CD14-positive monocyte (primary cell): Measurements from ENCODE around the gene CDKL5. TPM values are rescaled to one million over a fixed set of nuclear protein-coding genes. Genes with fewer than 3 reads are reported as not detected.

Experiments
- DNase-seq, 3 donors: peaks; one replicate each; pipeline ENCODE4 v3.0.0-alpha.2; 2011 to 2022
- H2AFZ ChIP-seq: 2 replicates; pipeline ENCODE4 v1.6.0; 2012; ENCODE audit warnings: mild to moderate bottlenecking, low read depth, low read length, inconsistent platforms; ENCODE audit not compliant: insufficient read depth, poor library complexity, severe bottlenecking
- H3K27ac ChIP-seq, 2 donors: 1 replicate in 1 of 2; 2 replicates in 1 of 2; pipeline ENCODE4 v1.5.1; 2012 to 2013; ENCODE audit warnings: low read length in 2 of 2, control low read depth in 1 of 2, inconsistent platforms in 1 of 2, low read depth in 1 of 2, mild to moderate bottlenecking in 1 of 2
- H3K27me3 ChIP-seq, 2 donors: one replicate each; pipeline versions ENCODE4 v1.6.0 to v1.6.1; 2011 to 2013; ENCODE audit warnings: low read length in 2 of 2; ENCODE audit not compliant: control insufficient read depth in 2 of 2, insufficient read depth in 2 of 2
- H3K36me3 ChIP-seq, 2 donors: replicated peaks in 1 of 2; 1 replicate in 1 of 2; 2 replicates in 1 of 2; pipeline versions ENCODE4 v1.5.1 to v1.6.1; 2012 to 2013; ENCODE audit warnings: low read length in 2 of 2, control low read depth in 1 of 2, inconsistent platforms in 1 of 2, mild to moderate bottlenecking in 1 of 2; ENCODE audit not compliant: insufficient read depth in 2 of 2, control insufficient read depth in 1 of 2
- H3K4me1 ChIP-seq, 2 donors: 1 replicate in 1 of 2; 2 replicates in 1 of 2; pipeline versions ENCODE4 v1.5.1 to v1.6.1; 2012 to 2013; ENCODE audit warnings: low read length in 2 of 2, control low read depth in 1 of 2, inconsistent platforms in 1 of 2, mild to moderate bottlenecking in 1 of 2, moderate library complexity in 1 of 2; ENCODE audit not compliant: insufficient read depth in 2 of 2, control insufficient read depth in 1 of 2
- H3K4me2 ChIP-seq: replicated peaks from 2 replicates; pipeline ENCODE3; 2012; ENCODE audit warnings: low read length, moderate library complexity, mild to moderate bottlenecking; ENCODE audit not compliant: poor library complexity, severe bottlenecking; ENCODE audit errors: extremely low read depth
- H3K4me3 ChIP-seq, 3 experiments: fragments of 200-600 bp in 1 of 3; sonication (generic) in 1 of 3; replicated peaks in 1 of 3; 1 replicate in 2 of 3; 2 replicates in 1 of 3; pipeline ENCODE4 v1.5.1; 2011 to 2013; ENCODE audit warnings: low read length in 3 of 3, mild to moderate bottlenecking in 3 of 3, control low read depth in 2 of 3, low read depth in 2 of 3, inconsistent platforms in 1 of 3, moderate library complexity in 1 of 3
- H3K79me2 ChIP-seq: 2 replicates; pipeline ENCODE4 v1.6.0; 2012; ENCODE audit warnings: mild to moderate bottlenecking, control low read depth, inconsistent platforms, low read length, moderate library complexity; ENCODE audit not compliant: insufficient read depth
- H3K9ac ChIP-seq: 2 replicates; pipeline ENCODE4 v1.6.0; 2017; ENCODE audit warnings: low read length, mild to moderate bottlenecking; ENCODE audit not compliant: insufficient read depth, poor library complexity, severe bottlenecking
- H3K9me3 ChIP-seq, 2 donors: replicated peaks in 1 of 2; 1 replicate in 1 of 2; 2 replicates in 1 of 2; pipeline versions ENCODE4 v1.5.1 to v1.6.1; 2012 to 2013; ENCODE audit warnings: low read length in 2 of 2, control low read depth in 1 of 2; ENCODE audit not compliant: control insufficient read depth in 1 of 2, insufficient read depth in 1 of 2
- H4K20me1 ChIP-seq: 2 replicates; pipeline ENCODE4 v1.6.0; 2012; ENCODE audit warnings: mild to moderate bottlenecking, low read length, control low read depth, moderate library complexity; ENCODE audit not compliant: insufficient read depth
- H3K27ac Mint-ChIP-seq, 7 donors: one replicate each; pipeline ENCODE4 v1.8.0; 2020; ENCODE audit warnings: mild to moderate bottlenecking in 7 of 7, mixed read lengths in 7 of 7, moderate library complexity in 6 of 7, inconsistent platforms in 2 of 7
- H3K27me3 Mint-ChIP-seq, 3 donors: one replicate each; pipeline ENCODE4 v1.8.0; 2021 to 2022; ENCODE audit warnings: low read depth in 3 of 3, mild to moderate bottlenecking in 3 of 3, mixed read lengths in 3 of 3, moderate library complexity in 3 of 3, inconsistent platforms in 1 of 3
- H3K36me3 Mint-ChIP-seq, 2 donors: one replicate each; pipeline ENCODE4 v1.8.0; 2020; ENCODE audit warnings: mixed read lengths in 2 of 2, inconsistent platforms in 1 of 2, mild to moderate bottlenecking in 1 of 2
- H3K4me1 Mint-ChIP-seq: one replicate; pipeline ENCODE4 v1.8.0; 2020; ENCODE audit warnings: mild to moderate bottlenecking, mixed read lengths
- H3K4me3 Mint-ChIP-seq, 2 donors: one replicate each; pipeline ENCODE4 v1.8.0; 2020; ENCODE audit warnings: mild to moderate bottlenecking in 2 of 2, mixed read lengths in 2 of 2, moderate library complexity in 1 of 2
- H3K9me3 Mint-ChIP-seq, 7 donors: one replicate each; pipeline ENCODE4 v1.8.0; 2020 to 2022; ENCODE audit warnings: mixed read lengths in 7 of 7, mild to moderate bottlenecking in 6 of 7, moderate library complexity in 6 of 7, inconsistent platforms in 2 of 7
- CTCF ChIP-seq: fragments of 200-600 bp; IDR thresholded peaks from one replicate; pipeline ENCODE4 v1.8.0; 2022; ENCODE audit warnings: antibody characterized with exemption, mild to moderate bottlenecking
- WGBS: methylation state at CpG from one replicate; pipeline ENCODE4 v1.1.5; 2013; ENCODE audit warnings: missing lambda C conversion rate; ENCODE audit not compliant: insufficient coverage; 5-methylcytosine and 5-hydroxymethylcytosine counted together
- intact Hi-C, 2 donors: fragments of 100-400 bp; cut with micrococcal nuclease; formaldehyde crosslinking; loops; one replicate each; pipeline versions ENCODE4 v1.15.0 to v1.15.1; 2023
- polyA plus RNA-seq, 3 donors: library from polyadenylated mRNA; depleted of rRNA in 1 of 3; unstranded in 2 of 3; stranded (reverse) in 1 of 3; fragments of 300-500 nt in 2 of 3; fragments of >200 nt in 1 of 3; fragmentation: Illumina TruSeq in 2 of 3; gene quantifications; 1 replicate in 2 of 3; 2 replicates in 1 of 3; pipeline ENCODE4 v1.2.3, GENCODE V29; 2012 to 2021

The CDKL5 gene
- polyA plus RNA-seq, 3 donors = 0.54 to 3.6 (median 1.4) TPM

- H3K4me1 ChIP-seq = no peaks in the 10 kb centered on the region
- no peaks in the 10 kb centered on the region for H4K20me1 ChIP-seq
- no peak overlapping the region for H3K4me3 ChIP-seq
- H3K36me3 ChIP-seq = no peaks in the 10 kb centered on the region
- H3K27ac Mint-ChIP-seq = no peak overlapping the region
- DNase-seq = no peak
- no peaks in the 10 kb centered on the region for H3K79me2 ChIP-seq
- no peaks in the 10 kb centered on the region for H3K27me3 ChIP-seq
- peaks cover 0 to 2% (median 0%) of the 10 kb centered on the region in 3 donors for H3K27me3 Mint-ChIP-seq
- H3K4me3 Mint-ChIP-seq = no peak overlapping the region
- no peaks in the 10 kb centered on the region for H3K9me3 ChIP-seq
- H3K27ac ChIP-seq = no peak overlapping the region
- no peak overlapping the region for H2AFZ ChIP-seq
- peaks cover 4 to 8% of the 10 kb centered on the region in 2 donors for H3K36me3 Mint-ChIP-seq
- H3K4me1 Mint-ChIP-seq = no peaks in the 10 kb centered on the region
- no peak for TF ChIP-seq CTCF
- H3K4me2 ChIP-seq = no peak overlapping the region
- H3K9ac ChIP-seq = no peak overlapping the region
- 100% methylated on average over 1 of the region's 3 CpGs for WGBS
- H3K9me3 Mint-ChIP-seq = no peaks in the 10 kb centered on the region
- intact Hi-C loops = no loop called here
Measured at GRCh38 chrX:18566748-18567147, 141.3 kb downstream of the CDKL5 start.

GRCh38 chrX:18573556-18573955 lies 148.1 kb downstream of the CDKL5 start:
- H3K27ac Mint-ChIP-seq = no peak overlapping the region
- TF ChIP-seq CTCF = no peak

More at GRCh38 chrX:18573556-18573955, 148.1 kb downstream of the CDKL5 start:
- intact Hi-C loops = no loop called here
- Histone ChIP-seq H3K27ac (no peak overlapping the region), H3K79me2 (no peaks in the 10 kb centered on the region), H3K9me3 (no peaks in the 10 kb centered on the region), H4K20me1 (no peaks in the 10 kb centered on the region), H3K4me3 (no peak overlapping the region), H3K9ac (no peak overlapping the region), H3K4me2 (no peak overlapping the region), H3K27me3 (no peaks in the 10 kb centered on the region), H2AFZ (no peak overlapping the region), H3K4me1 (no peaks in the 10 kb centered on the region), H3K36me3 (no peaks in the 10 kb centered on the region)
- Mint-ChIP-seq H3K9me3 (peaks cover 0 to 2% (median 0%) of the 10 kb centered on the region in 7 donors), H3K36me3 (peaks cover 0 to 4% of the 10 kb centered on the region in 2 donors), H3K27me3 (peaks cover 0 to 2% (median 0%) of the 10 kb centered on the region in 3 donors), H3K4me1 (no peaks in the 10 kb centered on the region), H3K4me3 (no peak overlapping the region)
- no CpG with 5 or more reads among the region's 3 CpGs for WGBS
- DNase-seq = no peak
